Aorta (tissue), 5 donors: ENCODE results near the gene URAD. TPM values are rescaled to one million over a fixed set of nuclear protein-coding genes. Genes with fewer than 3 reads are reported as not detected.
"Not testable (repeated sequence)": the region's sequence is repeated elsewhere in the genome, so short reads cannot be mapped to it uniquely, and the experiment has no call there.

Experiments
- ATAC-seq: fragments of 200-7000 bp; cut with Tn5 transposase; one replicate; pipeline ENCODE4 v1.9.1; 2022; ENCODE audit warnings: moderate library complexity; ENCODE audit not compliant: low FRiP score
- DNase-seq, 2 donors: peaks; one replicate each; pipeline ENCODE4 v3.0.0-alpha.2; 2020
- H3K27ac ChIP-seq, 2 donors: one replicate each; pipeline ENCODE4 v1.5.1; 2013; ENCODE audit warnings: low read length in 2 of 2, mild to moderate bottlenecking in 2 of 2, moderate library complexity in 2 of 2, control low read depth in 1 of 2, inconsistent platforms in 1 of 2, low read depth in 1 of 2
- H3K27me3 ChIP-seq, 2 donors: one replicate each; pipeline ENCODE4 v1.6.1; 2013; ENCODE audit warnings: control low read depth in 1 of 2, low read length in 1 of 2, mild to moderate bottlenecking in 1 of 2, moderate library complexity in 1 of 2; ENCODE audit not compliant: insufficient read depth in 2 of 2, control insufficient read depth in 1 of 2
- H3K36me3 ChIP-seq, 2 donors: one replicate each; pipeline ENCODE4 v1.6.1; 2013; ENCODE audit warnings: control low read depth in 1 of 2, low read length in 1 of 2, mild to moderate bottlenecking in 1 of 2; ENCODE audit not compliant: insufficient read depth in 2 of 2, control insufficient read depth in 1 of 2
- H3K4me1 ChIP-seq, 2 donors: one replicate each; pipeline ENCODE4 v1.6.1; 2013; ENCODE audit warnings: low read length in 2 of 2, control low read depth in 1 of 2, mild to moderate bottlenecking in 1 of 2, moderate library complexity in 1 of 2; ENCODE audit not compliant: insufficient read depth in 2 of 2, control insufficient read depth in 1 of 2
- H3K4me3 ChIP-seq, 2 donors: one replicate each; pipeline ENCODE4 v1.5.1; 2013; ENCODE audit warnings: low read length in 2 of 2, control low read depth in 1 of 2, mild to moderate bottlenecking in 1 of 2
- H3K9me3 ChIP-seq: one replicate; pipeline ENCODE4 v1.6.1; 2013; ENCODE audit warnings: mild to moderate bottlenecking, low read length; ENCODE audit not compliant: control insufficient read depth
- WGBS, 2 donors: extraction: QIAGEN DNeasy Blood & Tissue Kit; methylation state at CpG; one replicate each; pipeline ENCODE4 v1.1.7; 2013; 5-methylcytosine and 5-hydroxymethylcytosine counted together
- intact Hi-C, 2 donors: fragments of 100-400 bp; cut with DNase I; formaldehyde crosslinking; loops; one replicate each; pipeline versions ENCODE4 v1.14.2 to v1.15.0; 2022
- long read RNA-seq, 2 donors: library from polyadenylated mRNA; unstranded; transcript quantifications; one replicate each; pipeline ENCODE4 v2.0.0, GENCODE V29; 2020 to 2021
- polyA plus RNA-seq, 2 donors: library from polyadenylated mRNA; stranded (reverse); fragments of 200-250 nt; gene quantifications; one replicate each; pipeline ENCODE4 v1.2.3, GENCODE V29; 2013
- total RNA-seq, 2 donors: library from RNA; stranded (reverse); fragmentation: NEBNext Ultra II Directional; extraction: Animal tissue kit (Norgen Biotek cat#: 25700); gene quantifications; one replicate each; pipeline ENCODE4 v1.2.1, GENCODE V29; 2021
- donor health status: healthy with polysubstance abuse.
- donor health status: Bipolar disorder and iron deficiency.
- donor health status: DM: no; HTN: no; CAD: no.
- donor health status: DM: no; HTN: no; CAD: no.
- donor health status: DM: yes; HTN: yes; CAD: no.

Gene URAD, protein sequence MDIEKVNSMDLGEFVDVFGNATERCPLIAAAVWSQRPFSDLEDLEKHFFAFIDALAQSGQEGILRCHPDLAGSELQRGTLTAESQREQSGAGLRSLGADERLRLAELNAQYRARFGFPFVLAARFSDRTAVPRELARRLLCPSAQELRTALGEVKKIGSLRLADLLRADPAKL
- total RNA-seq = not detected
- polyA plus RNA-seq = not detected
- long read RNA-seq, donor 1 = 0 reads
- long read RNA-seq, donor 2 = 0 reads

DNA sequence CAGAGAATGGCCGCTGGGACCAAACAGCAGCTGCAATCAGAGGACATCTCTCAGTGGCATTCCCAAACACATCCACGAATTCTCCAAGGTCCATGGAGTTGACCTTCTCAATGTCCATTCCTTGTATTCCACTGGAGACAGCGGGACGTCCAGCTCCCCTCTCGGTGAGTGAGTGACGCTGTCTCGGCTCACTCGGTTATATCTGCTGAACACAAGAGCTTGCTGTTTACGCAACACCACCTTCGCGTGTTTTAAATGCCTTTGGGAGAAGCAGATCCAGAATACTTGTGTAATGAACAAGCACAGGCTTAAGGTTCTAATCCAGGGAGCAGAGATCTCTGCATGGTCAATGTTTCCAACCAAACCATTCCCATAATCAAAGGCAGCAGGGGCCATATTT is at the start of gene URAD:
Gene URAD (minus strand): TSS at position 174 of the 400 bp plus-strand sequence. CDS start 56 bp downstream, at position 118.
- no peaks in the 10 kb centered on the region for H3K27me3 ChIP-seq
- intact Hi-C loops = loop anchor here (5.0 to 10.0 kb wide), 3 partner anchors 454 to 1004 kb away; no protein-coding TSS in a partner anchor
- no peak within 1 kb of the TSS for H3K4me3 ChIP-seq
- ATAC-seq (no peak), DNase-seq (peak in 1 of 2 donors; percentile 44)
- no peak within 1 kb of the TSS for H3K27ac ChIP-seq
- H3K36me3 ChIP-seq = no peaks in the 10 kb centered on the region
- no peaks in the 10 kb centered on the region for H3K4me1 ChIP-seq
- H3K9me3 ChIP-seq = no peaks in the 10 kb centered on the region
- WGBS, 2 donors = 75 to 77% methylated on average over 11 of the region's 11 CpGs

DNA sequence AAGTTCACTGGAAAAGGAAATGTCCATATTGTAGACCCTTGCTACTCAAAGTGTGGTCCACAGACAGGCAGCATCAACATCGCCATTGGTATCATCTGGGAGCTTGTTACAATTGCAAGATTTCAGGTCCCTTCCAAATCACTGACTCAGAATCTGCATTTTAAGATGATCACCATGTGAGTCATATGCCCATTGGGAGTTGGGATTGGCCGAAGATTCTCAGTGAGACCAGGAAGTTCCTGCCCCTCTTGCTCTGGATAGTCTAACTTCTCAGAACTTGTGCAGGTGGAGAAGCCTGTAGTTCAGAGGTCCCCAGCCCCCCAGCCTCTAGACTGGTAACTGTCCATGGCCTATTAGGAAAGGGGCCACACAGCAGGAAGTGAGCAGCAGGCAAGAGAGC is 48.9 kb upstream of the URAD start:
- DNase-seq (no peak), ATAC-seq (no peak)
- Histone ChIP-seq H3K4me3 (no peak overlapping the region), H3K27ac (no peak overlapping the region), H3K36me3 (no peaks in the 10 kb centered on the region), H3K4me1 (no peaks in the 10 kb centered on the region), H3K9me3 (peaks cover 5% of the 10 kb centered on the region), H3K27me3 (no peaks in the 10 kb centered on the region)
- WGBS, 2 donors = 67 to 78% methylated on average over 2 of the region's 2 CpGs
- intact Hi-C loops = no loop called here

DNA sequence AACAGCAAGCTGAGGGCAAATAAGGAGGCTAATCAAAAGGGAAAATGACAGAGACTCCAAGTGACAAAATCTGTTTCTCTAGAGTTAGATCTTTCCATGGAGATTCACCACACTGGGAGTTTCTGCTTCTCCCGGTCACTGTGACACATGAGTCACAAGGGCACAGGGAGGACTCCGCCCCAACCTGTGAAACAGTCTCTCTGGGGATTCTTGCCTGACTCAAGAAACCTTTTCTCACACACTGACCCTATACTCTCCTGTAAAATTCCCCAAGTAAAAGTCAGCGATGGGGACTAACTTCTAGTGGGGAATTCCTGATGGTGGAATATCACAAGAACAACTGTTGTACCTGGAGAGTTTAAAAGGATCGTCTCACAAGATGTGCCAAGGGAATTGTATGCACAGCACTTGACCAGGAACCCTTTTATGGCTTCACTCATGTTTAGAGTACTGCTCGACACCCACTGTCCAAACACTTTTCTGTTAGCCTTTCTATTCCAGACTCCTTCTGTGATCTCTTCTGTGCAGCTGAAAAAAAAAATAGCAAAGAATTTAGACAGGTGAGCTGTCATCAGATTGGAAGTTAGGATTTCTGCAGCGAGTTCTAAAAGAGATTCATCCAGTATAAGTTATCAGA is 46.8 kb upstream of the URAD start:
- Histone ChIP-seq H3K4me3 (no peak overlapping the region), H3K36me3 (no peaks in the 10 kb centered on the region), H3K27me3 (no peaks in the 10 kb centered on the region), H3K4me1 (no peaks in the 10 kb centered on the region), H3K9me3 (peaks cover 3% of the 10 kb centered on the region), H3K27ac (no peak overlapping the region)
- intact Hi-C loops = no loop called here
- DNase-seq (no peak), ATAC-seq (no peak)
- 51 to 55% methylated on average over 6 of the region's 6 CpGs for WGBS, 2 donors

DNA sequence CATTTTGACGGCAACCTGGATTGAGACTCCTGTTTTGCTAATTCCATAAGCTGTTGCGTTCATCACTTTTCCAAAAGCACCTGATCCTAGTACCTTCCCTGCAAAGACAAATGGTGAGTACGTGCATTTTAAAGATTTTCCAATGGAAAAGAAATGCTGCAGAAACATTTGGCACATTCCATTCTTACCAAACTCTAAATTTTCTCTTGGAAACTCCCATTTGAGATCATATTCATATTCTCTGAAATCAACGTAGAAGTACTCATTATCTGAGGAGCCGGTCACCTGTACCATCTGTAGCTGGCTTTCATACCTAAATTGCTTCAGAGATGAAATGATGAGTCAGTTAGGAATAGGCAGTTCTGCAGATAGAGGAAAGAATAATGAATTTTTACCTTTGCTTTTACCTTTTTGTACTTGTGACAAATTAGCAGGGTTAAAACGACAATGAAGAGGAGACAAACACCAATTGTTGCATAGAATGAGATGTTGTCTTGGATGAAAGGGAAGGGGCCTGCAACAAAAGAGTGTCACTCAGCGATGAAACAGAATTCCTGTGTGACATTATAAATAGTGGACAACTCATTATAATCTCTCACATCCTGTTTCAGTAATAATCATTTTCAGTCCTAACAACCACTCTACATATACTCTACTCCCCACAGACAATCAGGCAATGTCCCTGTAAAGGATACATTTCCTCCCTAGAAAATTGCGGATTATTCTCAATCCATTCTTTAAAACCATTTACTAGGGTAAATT is 45.6 kb upstream of the URAD start:
- H3K4me1 ChIP-seq = no peaks in the 10 kb centered on the region
- no peaks in the 10 kb centered on the region for H3K36me3 ChIP-seq
- DNase-seq (no peak), ATAC-seq (no peak)
- H3K27me3 ChIP-seq = no peaks in the 10 kb centered on the region
- intact Hi-C loops = no loop called here
- H3K27ac ChIP-seq = no peak overlapping the region
- peaks cover 3% of the 10 kb centered on the region for H3K9me3 ChIP-seq
- H3K4me3 ChIP-seq = no peak overlapping the region
- 88 to 91% methylated on average over 8 of the region's 8 CpGs for WGBS, 2 donors

DNA sequence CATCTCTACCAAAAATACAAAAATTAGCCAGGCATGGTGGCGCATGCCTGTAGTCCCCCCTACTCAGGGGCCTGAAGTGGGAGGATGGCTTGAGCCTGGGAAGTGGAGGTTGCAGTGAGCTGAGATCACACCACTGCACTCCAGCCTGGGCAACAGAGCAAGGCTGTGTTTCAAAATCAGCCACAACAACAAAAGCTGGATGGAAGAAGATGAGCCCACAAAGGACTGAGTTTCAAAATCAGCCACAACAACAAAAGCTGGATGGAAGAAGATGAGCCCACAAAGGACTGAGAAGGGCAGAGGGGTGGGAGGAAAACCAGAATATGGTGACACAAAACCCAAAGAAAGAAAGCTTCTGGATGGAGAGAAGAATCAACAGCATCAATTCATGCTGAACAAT is 43.9 kb upstream of the URAD start:
- ATAC-seq, H3K27ac ChIP-seq, H3K4me3 ChIP-seq, intact Hi-C loops, H3K9me3 ChIP-seq, H3K27me3 ChIP-seq, H3K4me1 ChIP-seq, DNase-seq, H3K36me3 ChIP-seq: not testable (repeated sequence)
- WGBS, 2 donors = 94 to 100% methylated on average over 1 of the region's 1 CpG

DNA sequence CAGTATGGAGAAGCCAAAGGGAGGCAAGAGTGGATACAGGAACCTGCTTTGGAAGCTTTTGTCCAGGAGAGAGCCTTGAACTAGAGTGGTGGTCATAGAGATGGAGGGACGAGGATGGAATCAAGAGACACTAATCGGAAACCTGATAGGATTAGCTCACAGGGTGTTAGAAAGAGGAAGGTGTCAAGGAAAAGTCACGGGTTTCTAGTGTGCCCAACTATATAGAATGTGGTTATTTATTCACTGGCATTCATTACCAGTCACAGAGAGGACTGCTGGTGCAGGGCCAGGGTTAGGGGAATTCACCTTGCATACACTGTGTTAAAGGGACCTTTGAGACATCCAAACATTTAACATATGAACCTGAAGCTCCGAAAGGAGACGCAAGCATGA is 43.4 kb upstream of the URAD start:
- no peak overlapping the region for H3K4me3 ChIP-seq
- H3K27ac ChIP-seq = no peak overlapping the region
- no peaks in the 10 kb centered on the region for H3K4me1 ChIP-seq
- intact Hi-C loops = no loop called here
- H3K36me3 ChIP-seq = no peaks in the 10 kb centered on the region
- no peaks in the 10 kb centered on the region for H3K27me3 ChIP-seq
- peaks cover 1% of the 10 kb centered on the region for H3K9me3 ChIP-seq
- no peak for ATAC-seq
- DNase-seq = no peak
- 77 to 79% methylated on average over 5 of the region's 5 CpGs for WGBS, 2 donors

DNA sequence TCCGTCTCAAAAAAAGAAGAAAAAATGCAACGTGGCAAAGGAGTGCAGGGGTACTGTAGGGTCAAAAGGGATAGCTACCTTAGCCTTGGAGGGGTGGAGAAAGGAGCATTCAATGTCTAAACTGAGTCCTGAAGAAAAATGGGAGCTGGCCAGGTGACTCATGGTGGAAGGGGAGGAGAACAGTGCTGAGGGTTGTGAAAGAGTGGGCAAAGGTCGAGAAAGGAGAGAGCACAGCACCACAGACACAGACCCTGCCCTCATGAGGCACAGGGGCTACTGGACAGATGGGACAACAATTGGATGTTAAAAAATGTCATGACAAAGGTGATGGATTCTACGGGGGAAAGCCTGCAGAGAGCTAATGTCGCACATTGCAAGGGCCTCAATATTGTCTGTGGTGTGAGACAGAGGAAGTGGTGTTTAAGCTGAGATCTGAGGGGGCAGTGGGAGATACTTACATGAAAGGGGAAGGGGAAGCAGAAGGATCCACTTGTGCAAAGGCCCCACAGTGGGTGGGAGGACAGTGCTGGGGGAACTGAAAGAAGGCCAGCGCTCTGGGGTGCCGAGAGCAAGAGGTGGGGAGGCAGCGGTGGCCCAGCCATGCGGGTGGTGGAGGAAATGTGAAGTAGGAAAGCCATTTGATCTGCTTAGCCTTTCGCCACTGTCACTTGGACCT is 42.9 kb upstream of the URAD start:
- no peak for ATAC-seq

DNA sequence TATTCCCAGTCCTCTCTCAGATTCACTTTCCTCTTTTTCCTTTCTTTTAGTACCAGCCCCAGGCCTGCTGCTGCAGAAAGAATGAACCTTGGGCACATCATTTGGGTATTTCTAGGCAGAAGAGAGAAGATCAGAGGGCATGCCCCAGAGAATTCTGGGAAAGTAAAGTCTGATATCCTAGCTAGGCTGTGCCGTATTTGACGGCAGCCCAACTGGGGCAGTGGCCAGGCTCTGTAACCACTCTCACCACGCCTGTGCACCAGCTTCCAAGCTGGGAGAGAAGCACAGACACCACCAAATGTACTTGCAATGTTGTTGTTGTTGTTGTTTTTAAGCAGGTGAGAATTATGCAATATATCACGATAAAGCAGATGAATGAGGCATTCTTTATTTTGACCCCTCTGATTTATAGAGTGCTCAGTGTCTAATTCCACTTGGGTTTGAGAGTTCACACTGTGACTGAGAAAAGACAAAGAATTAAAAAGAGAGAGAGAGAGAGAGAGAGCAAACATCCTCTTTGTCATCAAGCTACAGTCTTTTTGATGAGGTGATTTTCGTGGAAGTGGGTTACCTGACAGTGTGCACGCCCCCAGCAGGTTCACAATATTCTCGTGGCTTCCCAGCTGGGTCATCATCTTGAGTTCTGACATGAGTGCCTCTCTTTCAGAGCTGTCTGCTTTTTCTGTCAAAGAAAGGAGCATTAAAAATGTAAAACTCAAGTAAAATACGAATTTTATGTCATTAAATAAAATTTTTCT is 39.3 kb upstream of the URAD start:
- Histone ChIP-seq H3K4me3 (no peak overlapping the region), H3K36me3 (no peaks in the 10 kb centered on the region), H3K27ac (no peak overlapping the region), H3K9me3 (peaks cover 1% of the 10 kb centered on the region), H3K27me3 (peaks cover 0 to 1% of the 10 kb centered on the region in 2 donors), H3K4me1 (no peaks in the 10 kb centered on the region)
- intact Hi-C loops = no loop called here
- no peak for ATAC-seq
- 75 to 77% methylated on average over 8 of the region's 8 CpGs for WGBS, 2 donors
- DNase-seq = no peak

More for the DNA sequence above, 42.9 kb upstream of the URAD start:
- Histone ChIP-seq H3K4me3 (no peak overlapping the region), H3K9me3 (peaks cover 1% of the 10 kb centered on the region), H3K36me3 (no peaks in the 10 kb centered on the region), H3K4me1 (no peaks in the 10 kb centered on the region), H3K27ac (no peak overlapping the region), H3K27me3 (peaks cover 0 to 1% of the 10 kb centered on the region in 2 donors)
- peak in 1 of 2 donors; percentile 73 for DNase-seq
- 89 to 92% methylated on average over 10 of the region's 10 CpGs for WGBS, 2 donors
- intact Hi-C loops = no loop called here
